Panc1 (cell line): ENCODE measurements around the gene PCCA. TPM values are rescaled to one million over a fixed set of nuclear protein-coding genes. Genes with fewer than 3 reads are reported as not detected.

Experiments used
- ATAC-seq: fragments of 200-7000 bp; cut with Tn5 transposase; 2 replicates; pipeline ENCODE4 v1.9.1; 2020; ENCODE audit warnings: mild to moderate bottlenecking, moderate library complexity
- BruUV-seq: library from RNA; stranded (reverse); fragments of 400-500 nt; replicated peaks from 2 replicates; lab custom pipeline; 2021; lab: Mats Ljungman, UMichigan
- CTCF ChIA-PET: fragments of 300-600 bp; sonication (Branson Sonifier 250); formaldehyde crosslinking; loops from one replicate; lab custom pipeline; 2022; ENCODE audit warnings: antibody characterized with exemption; lab: Charles Lee
- POLR2A ChIA-PET: fragments of 300-600 bp; sonication (Branson Sonifier 250); formaldehyde crosslinking; loops from one replicate; lab custom pipeline; 2022; ENCODE audit warnings: antibody characterized with exemption; lab: Charles Lee
- DNase-seq: peaks from one replicate; pipeline ENCODE4 v3.0.0-alpha.2; 2010; ENCODE audit warnings: low read depth, low spot score
- H3K27ac ChIP-seq: 2 replicates; pipeline ENCODE4 v1.5.1; 2011; ENCODE audit warnings: mild to moderate bottlenecking, low read length, inconsistent platforms
- H3K27me3 ChIP-seq: fragments of 200-500 bp; sonication (Bioruptor generic); 2 replicates; pipeline ENCODE4 v1.6.0; 2014; ENCODE audit warnings: low read length, inconsistent platforms; ENCODE audit not compliant: control insufficient read depth, insufficient read depth
- H3K36me3 ChIP-seq: fragments of 200-500 bp; sonication (Bioruptor generic); 2 replicates; pipeline ENCODE4 v1.5.1; 2014; ENCODE audit warnings: inconsistent platforms, mild to moderate bottlenecking, low read length, moderate library complexity; ENCODE audit not compliant: control insufficient read depth, insufficient read depth
- H3K4me1 ChIP-seq: 2 replicates; pipeline ENCODE4 v1.5.1; 2011; ENCODE audit warnings: inconsistent platforms, mild to moderate bottlenecking, low read length, moderate library complexity; ENCODE audit not compliant: control insufficient read depth, insufficient read depth
- H3K4me3 ChIP-seq, 2 experiments: 2 replicates each; pipeline ENCODE4 v1.5.1; 2011 to 2012; ENCODE audit warnings: low read depth in 2 of 2, low read length in 2 of 2, mild to moderate bottlenecking in 2 of 2, inconsistent platforms in 1 of 2, moderate library complexity in 1 of 2
- H3K9me3 ChIP-seq: fragments of 200-500 bp; sonication (Bioruptor generic); 2 replicates; pipeline ENCODE4 v1.5.1; 2014; ENCODE audit warnings: low read depth, mild to moderate bottlenecking, inconsistent platforms, low read length, moderate library complexity; ENCODE audit not compliant: control insufficient read depth, insufficient read depth
- CTCF ChIP-seq: fragments of 450-650 bp; IDR thresholded peaks from 2 replicates; pipeline ENCODE4 v1.5.1; 2017; ENCODE audit warnings: mild to moderate bottlenecking
- POLR2AphosphoS5 ChIP-seq: IDR thresholded peaks from 2 replicates; pipeline ENCODE4 v1.6.1; 2012; ENCODE audit warnings: mild to moderate bottlenecking, low read depth, low read length, moderate library complexity
- SIN3A ChIP-seq: IDR thresholded peaks from 2 replicates; pipeline ENCODE4 v1.6.1; 2012; ENCODE audit warnings: low read depth, mild to moderate bottlenecking, low read length, moderate library complexity, borderline replicate concordance; ENCODE audit not compliant: insufficient read depth
- TCF7L2 ChIP-seq: IDR thresholded peaks from 2 replicates; pipeline ENCODE4 v1.6.1; 2011; ENCODE audit warnings: mild to moderate bottlenecking, low read depth, low read length, inconsistent platforms
- in situ Hi-C: cut with HindIII; loops from 2 replicates; pipeline ENCODE4 v1.10.0; 2016; ENCODE audit warnings: low sequenced_read_pairs, low pct_unique_long_range_greater_than_20kb
- intact Hi-C: fragments of 100-400 bp; cut with micrococcal nuclease; formaldehyde crosslinking; loops from one replicate; pipeline ENCODE4 v1.10.0; 2022; ENCODE audit not compliant: unreplicated experiment
- total RNA-seq: library from RNA; stranded (reverse); gene quantifications from one replicate; pipeline ENCODE4 v1.2.1, GENCODE V29; 2021; ENCODE audit not compliant: unreplicated experiment
- TF ChIP-seq, protein P1 (sequence below), 2 experiments: IDR thresholded peaks; 2 replicates each; pipeline ENCODE4 v1.6.1; 2011 to 2012; ENCODE audit warnings: low read depth in 2 of 2, control low read depth in 1 of 2, low read length in 1 of 2, mild to moderate bottlenecking in 1 of 2, moderate library complexity in 1 of 2; ENCODE audit not compliant: insufficient read depth in 1 of 2

The PCCA gene
- total RNA-seq, 1 experiment from 2014 or later = 14.7 TPM

DNA sequence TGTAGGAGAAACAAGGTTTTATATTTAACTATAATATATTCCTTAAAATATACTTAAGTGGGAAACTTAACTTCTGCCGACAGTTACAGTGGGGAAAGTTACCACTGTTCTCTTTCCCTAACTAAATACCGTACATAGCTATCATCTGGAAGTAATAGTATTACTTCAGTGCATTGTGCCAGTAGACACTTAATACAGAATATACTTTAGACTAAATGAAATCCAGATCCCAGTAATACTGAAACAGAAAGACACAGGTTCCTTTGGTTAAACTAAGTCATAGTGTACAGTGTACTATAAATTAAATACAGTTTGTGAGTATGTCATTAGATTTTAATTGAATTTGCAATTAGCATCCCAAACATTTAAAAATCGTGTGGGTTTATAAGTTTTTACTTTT is 107.5 kb downstream of the PCCA start:
- no peak overlapping the region for H3K27ac ChIP-seq
- no TSS peak for BruUV-seq
- no peaks in the 10 kb centered on the region for H3K4me1 ChIP-seq
- CTCF ChIA-PET = no interaction called here
- H3K27me3 ChIP-seq = no peaks in the 10 kb centered on the region
- in situ Hi-C loops = no loop called here
- POLR2A ChIA-PET = no interaction called here
- ATAC-seq = no peak
- no peaks in the 10 kb centered on the region for H3K9me3 ChIP-seq
- H3K4me3 ChIP-seq = no peak overlapping the region
- TF ChIP-seq CTCF = no peak
- TF ChIP-seq SIN3A = no peak
- TF ChIP-seq TCF7L2 = no peak
- no peak for TF ChIP-seq POLR2AphosphoS5
- TF ChIP-seq, protein P1, sequence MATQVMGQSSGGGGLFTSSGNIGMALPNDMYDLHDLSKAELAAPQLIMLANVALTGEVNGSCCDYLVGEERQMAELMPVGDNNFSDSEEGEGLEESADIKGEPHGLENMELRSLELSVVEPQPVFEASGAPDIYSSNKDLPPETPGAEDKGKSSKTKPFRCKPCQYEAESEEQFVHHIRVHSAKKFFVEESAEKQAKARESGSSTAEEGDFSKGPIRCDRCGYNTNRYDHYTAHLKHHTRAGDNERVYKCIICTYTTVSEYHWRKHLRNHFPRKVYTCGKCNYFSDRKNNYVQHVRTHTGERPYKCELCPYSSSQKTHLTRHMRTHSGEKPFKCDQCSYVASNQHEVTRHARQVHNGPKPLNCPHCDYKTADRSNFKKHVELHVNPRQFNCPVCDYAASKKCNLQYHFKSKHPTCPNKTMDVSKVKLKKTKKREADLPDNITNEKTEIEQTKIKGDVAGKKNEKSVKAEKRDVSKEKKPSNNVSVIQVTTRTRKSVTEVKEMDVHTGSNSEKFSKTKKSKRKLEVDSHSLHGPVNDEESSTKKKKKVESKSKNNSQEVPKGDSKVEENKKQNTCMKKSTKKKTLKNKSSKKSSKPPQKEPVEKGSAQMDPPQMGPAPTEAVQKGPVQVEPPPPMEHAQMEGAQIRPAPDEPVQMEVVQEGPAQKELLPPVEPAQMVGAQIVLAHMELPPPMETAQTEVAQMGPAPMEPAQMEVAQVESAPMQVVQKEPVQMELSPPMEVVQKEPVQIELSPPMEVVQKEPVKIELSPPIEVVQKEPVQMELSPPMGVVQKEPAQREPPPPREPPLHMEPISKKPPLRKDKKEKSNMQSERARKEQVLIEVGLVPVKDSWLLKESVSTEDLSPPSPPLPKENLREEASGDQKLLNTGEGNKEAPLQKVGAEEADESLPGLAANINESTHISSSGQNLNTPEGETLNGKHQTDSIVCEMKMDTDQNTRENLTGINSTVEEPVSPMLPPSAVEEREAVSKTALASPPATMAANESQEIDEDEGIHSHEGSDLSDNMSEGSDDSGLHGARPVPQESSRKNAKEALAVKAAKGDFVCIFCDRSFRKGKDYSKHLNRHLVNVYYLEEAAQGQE (IDR thresholded peaks at IDR 0.05; ENCODE audit: insufficient read depth in 1 of 2, low read depth in 2 of 2, low read length in 1 of 2) = no peak
- intact Hi-C loops = no loop called here
- no peak for DNase-seq
- no peaks in the 10 kb centered on the region for H3K36me3 ChIP-seq

DNA sequence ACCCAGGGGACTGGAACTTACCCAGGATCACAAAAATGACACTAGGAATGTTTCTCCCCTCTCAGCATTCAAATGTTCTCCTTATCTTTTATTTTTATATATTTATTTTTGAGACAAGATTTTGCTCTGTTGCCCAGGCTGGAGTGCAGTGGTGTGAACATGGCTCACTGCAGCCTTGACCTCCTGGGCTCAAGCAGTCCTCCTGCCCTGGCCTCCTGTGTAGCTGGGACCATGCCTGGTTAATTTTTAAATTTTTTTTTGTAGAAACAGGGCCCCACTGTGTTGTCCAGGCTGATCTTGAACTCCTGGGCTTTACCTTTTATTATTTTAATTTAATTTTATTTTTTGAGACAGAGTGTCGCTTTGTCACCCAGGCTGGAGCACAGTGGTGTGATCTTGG is 108.2 kb downstream of the PCCA start:
- ATAC-seq = no peak
- H3K27me3 ChIP-seq = no peaks in the 10 kb centered on the region
- intact Hi-C loops = no loop called here
- H3K36me3 ChIP-seq = no peaks in the 10 kb centered on the region
- TF ChIP-seq SIN3A (no peak), TCF7L2 (no peak), POLR2AphosphoS5 (no peak), CTCF (no peak)
- TF ChIP-seq, protein P1 (IDR thresholded peaks at IDR 0.05; ENCODE audit: insufficient read depth in 1 of 2, low read depth in 2 of 2, low read length in 1 of 2) = no peak
- CTCF ChIA-PET = no interaction called here
- in situ Hi-C loops = no loop called here
- no TSS peak for BruUV-seq
- no peaks in the 10 kb centered on the region for H3K9me3 ChIP-seq
- POLR2A ChIA-PET = no interaction called here
- H3K4me3 ChIP-seq = no peak overlapping the region
- no peak overlapping the region for H3K27ac ChIP-seq
- DNase-seq = no peak
- no peaks in the 10 kb centered on the region for H3K4me1 ChIP-seq
